ENCODE results near the gene SNRNP48.

- TF ChIP-seq SIN3A (IDR thresholded peaks at IDR 0.05; ENCODE audit: borderline replicate concordance, low read depth, low read length): no peak
- TF ChIP-seq MXI1 (IDR thresholded peaks at IDR 0.05; ENCODE audit: low read depth, low read length): no peak
- TF ChIP-seq CTCF (IDR thresholded peaks at IDR 0.05): no peak
- no peak for TF ChIP-seq YY1 (IDR thresholded peaks at IDR 0.05; ENCODE audit: low read depth)
- TF ChIP-seq RXRA (IDR thresholded peaks at IDR 0.05; ENCODE audit: borderline replicate concordance, low read depth): no peak
- no peak for TF ChIP-seq REST (IDR thresholded peaks at IDR 0.05; ENCODE audit: low read depth, low read length)
- TF ChIP-seq FOXM1 (IDR thresholded peaks at IDR 0.05; ENCODE audit: low read depth): no peak
- TF ChIP-seq CHD2 (IDR thresholded peaks at IDR 0.05; ENCODE audit: low read length, partially characterized antibody): no peak
- TF ChIP-seq TAF1 (IDR thresholded peaks at IDR 0.05; ENCODE audit: borderline replicate concordance, low read depth, low read length): no peak
- TF ChIP-seq USF2 (IDR thresholded peaks at IDR 0.05; ENCODE audit: borderline replicate concordance, low read depth, low read length): no peak
- TF ChIP-seq TCF12 (IDR thresholded peaks at IDR 0.05): no peak
- no peak for TF ChIP-seq FOSL2 (IDR thresholded peaks at IDR 0.05; ENCODE audit: borderline replicate concordance, low read depth)
- no peak for TF ChIP-seq RFX5 (IDR thresholded peaks at IDR 0.05; ENCODE audit: low read length)
- TF ChIP-seq POLR2AphosphoS5 (IDR thresholded peaks at IDR 0.05; ENCODE audit: low read depth, low read length): no peak
Observed at GRCh38 chr6:7649037-7649810, 59.2 kb downstream of the SNRNP48 start.

Data from SK-N-SH (cell line).